ENCODE data around the gene CD82. TPM values are rescaled to one million over a fixed set of nuclear protein-coding genes. Genes with fewer than 3 reads are reported as not detected.

CD82 gene
- total and polyA plus RNA-seq, 7 donors, result 4.2 to 67.4 (median 11.4) TPM

DNA sequence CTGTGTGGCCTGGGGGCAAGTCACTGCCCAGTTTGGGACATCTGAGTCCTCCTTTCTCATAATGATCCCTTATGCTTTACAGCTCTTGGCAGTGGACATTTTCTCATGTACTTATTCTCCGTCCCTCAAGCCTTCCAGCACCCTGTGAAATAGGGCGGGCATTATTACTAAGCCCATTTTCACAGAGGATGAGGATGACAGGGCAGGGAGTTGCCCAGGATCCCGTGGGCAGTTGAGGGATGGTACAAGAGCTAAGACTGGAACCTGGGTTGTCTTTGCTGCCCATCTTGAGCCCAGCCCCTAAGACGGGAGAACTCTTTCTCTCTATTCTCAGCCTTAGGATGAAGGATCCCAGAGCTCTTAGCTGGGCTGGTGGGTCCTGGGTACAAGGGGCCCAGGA, 11.2 kb downstream of the CD82 start:
- DNase-seq, result no peak
- Histone ChIP-seq H3K27me3 (no peaks in the 10 kb centered on the region), H3K36me3 (no peaks in the 10 kb centered on the region), H3K9me3 (no peaks in the 10 kb centered on the region), H3K4me1 (peaks cover 0 to 24% (median 16%) of the 10 kb centered on the region in 4 donors), H3K4me3 (no peak overlapping the region), H3K27ac (peak overlapping the region in 2 of 4 donors; percentile 44 to 63)
- 88 to 93% methylated on average over 4 of the region's 4 CpGs for WGBS, 2 donors
- intact Hi-C loops (cut with DNase I), result no loop called here
- TF ChIP-seq EP300 (IDR thresholded peaks at IDR 0.05) (no peak), POLR2A (IDR thresholded peaks at IDR 0.05) (no peak), POLR2AphosphoS5 (IDR thresholded peaks at IDR 0.05) (no peak)
- TF ChIP-seq, protein P1, sequence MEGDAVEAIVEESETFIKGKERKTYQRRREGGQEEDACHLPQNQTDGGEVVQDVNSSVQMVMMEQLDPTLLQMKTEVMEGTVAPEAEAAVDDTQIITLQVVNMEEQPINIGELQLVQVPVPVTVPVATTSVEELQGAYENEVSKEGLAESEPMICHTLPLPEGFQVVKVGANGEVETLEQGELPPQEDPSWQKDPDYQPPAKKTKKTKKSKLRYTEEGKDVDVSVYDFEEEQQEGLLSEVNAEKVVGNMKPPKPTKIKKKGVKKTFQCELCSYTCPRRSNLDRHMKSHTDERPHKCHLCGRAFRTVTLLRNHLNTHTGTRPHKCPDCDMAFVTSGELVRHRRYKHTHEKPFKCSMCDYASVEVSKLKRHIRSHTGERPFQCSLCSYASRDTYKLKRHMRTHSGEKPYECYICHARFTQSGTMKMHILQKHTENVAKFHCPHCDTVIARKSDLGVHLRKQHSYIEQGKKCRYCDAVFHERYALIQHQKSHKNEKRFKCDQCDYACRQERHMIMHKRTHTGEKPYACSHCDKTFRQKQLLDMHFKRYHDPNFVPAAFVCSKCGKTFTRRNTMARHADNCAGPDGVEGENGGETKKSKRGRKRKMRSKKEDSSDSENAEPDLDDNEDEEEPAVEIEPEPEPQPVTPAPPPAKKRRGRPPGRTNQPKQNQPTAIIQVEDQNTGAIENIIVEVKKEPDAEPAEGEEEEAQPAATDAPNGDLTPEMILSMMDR (IDR thresholded peaks at IDR 0.05), result no peak

DNA sequence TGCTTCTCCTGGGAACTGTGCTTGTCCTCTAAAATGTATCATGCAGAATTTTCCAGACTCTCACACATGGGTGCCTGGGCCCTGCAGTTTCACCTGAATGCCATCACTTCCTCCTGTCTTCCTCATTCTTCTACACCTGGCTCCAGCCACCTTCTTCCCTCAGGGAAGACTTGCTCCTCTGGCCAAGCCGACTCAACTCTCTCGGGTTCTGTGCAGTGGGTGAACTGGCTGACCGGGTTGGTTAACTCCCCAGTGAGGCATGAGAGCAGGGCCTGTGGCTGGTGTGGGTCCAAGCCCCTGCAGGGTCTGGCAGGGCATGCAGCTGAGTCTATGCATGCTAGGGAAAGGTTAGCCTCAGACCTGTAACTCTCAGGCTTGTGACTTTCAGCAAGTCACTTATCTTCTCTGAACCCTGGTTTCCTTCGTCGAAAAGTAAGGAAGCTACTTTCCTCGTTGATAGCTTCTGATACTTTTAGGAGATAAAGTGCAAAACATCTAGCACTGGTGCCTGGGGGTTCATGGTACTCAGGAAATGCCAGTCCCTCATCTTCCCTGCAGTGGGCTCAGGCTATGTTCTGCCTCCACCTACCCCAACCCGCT, 11.9 kb downstream of the CD82 start:
- H3K4me3 ChIP-seq, result no peak overlapping the region
- no peaks in the 10 kb centered on the region for H3K9me3 ChIP-seq
- no peak for DNase-seq
- H3K27me3 ChIP-seq, result no peaks in the 10 kb centered on the region
- no peaks in the 10 kb centered on the region for H3K36me3 ChIP-seq
- TF ChIP-seq POLR2AphosphoS5 (IDR thresholded peaks at IDR 0.05), result no peak
- TF ChIP-seq POLR2A (IDR thresholded peaks at IDR 0.05), result no peak
- no peak for TF ChIP-seq EP300 (IDR thresholded peaks at IDR 0.05)
- TF ChIP-seq, protein P1 (IDR thresholded peaks at IDR 0.05), result no peak
- intact Hi-C loops (cut with DNase I), result no loop called here
- H3K4me1 ChIP-seq, result peaks cover 0 to 24% (median 14%) of the 10 kb centered on the region in 4 donors
- no peak overlapping the region for H3K27ac ChIP-seq
- WGBS, 2 donors, result 67 to 79% methylated on average over 7 of the region's 7 CpGs

DNA sequence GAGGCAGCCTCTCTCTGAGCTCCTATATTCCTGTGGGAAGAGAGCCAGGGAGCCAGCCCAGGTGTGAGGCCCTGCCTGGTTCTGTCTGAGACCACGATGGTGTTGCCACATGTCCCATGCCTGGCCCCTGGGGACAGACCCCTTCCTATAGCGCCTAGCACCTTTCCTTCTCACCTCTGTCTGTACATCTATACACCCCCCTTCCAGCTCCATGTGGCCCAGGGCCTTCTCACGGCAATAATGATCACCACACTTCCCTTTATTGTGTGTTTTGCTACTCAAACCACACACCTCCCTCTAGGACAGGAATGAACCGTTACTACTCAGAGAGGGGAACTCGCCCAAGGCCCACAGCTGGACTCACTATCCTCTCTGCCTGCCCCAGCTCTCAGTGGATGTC, 12.8 kb downstream of the CD82 start:
- intact Hi-C loops (cut with DNase I), result no loop called here
- H3K4me3 ChIP-seq, result no peak overlapping the region
- no peak for DNase-seq
- H3K27ac ChIP-seq, result no peak overlapping the region
- no peaks in the 10 kb centered on the region for H3K27me3 ChIP-seq
- H3K36me3 ChIP-seq, result no peaks in the 10 kb centered on the region
- TF ChIP-seq POLR2A (IDR thresholded peaks at IDR 0.05) (no peak), EP300 (IDR thresholded peaks at IDR 0.05) (no peak), POLR2AphosphoS5 (IDR thresholded peaks at IDR 0.05) (no peak)
- TF ChIP-seq, protein P1 (IDR thresholded peaks at IDR 0.05), result no peak
- WGBS, 2 donors, result 60 to 85% methylated on average over 5 of the region's 5 CpGs
- peaks cover 0 to 24% (median 14%) of the 10 kb centered on the region in 4 donors for H3K4me1 ChIP-seq
- peaks cover 0 to 2% (median 0%) of the 10 kb centered on the region in 4 donors for H3K9me3 ChIP-seq

DNA sequence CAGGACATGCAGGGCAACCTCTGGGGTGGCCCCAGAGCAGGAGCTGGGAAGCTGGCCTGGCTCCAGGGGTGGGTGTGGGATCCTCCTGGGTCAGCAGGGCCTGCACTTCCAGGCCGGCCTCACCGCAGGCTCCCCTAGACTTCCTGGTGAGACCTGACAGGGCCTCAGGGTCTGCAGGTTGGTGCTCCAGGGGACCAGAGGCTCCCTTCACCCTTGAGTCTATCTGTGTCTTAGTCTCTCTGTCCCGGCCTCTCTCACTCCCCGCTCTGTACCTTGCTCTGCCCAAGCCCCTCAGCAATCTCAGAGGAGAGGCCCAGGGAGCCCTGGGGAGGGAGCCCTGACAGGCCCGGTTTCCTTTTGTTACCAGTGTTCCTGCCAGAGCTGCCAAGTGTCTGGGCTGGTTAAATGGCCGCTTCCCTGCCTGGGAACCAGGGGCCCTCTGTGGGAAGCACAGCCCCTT, 13.9 kb downstream of the CD82 start:
- Histone ChIP-seq H3K4me1 (peaks cover 0 to 27% (median 16%) of the 10 kb centered on the region in 4 donors), H3K9me3 (peaks cover 0 to 3% (median 0%) of the 10 kb centered on the region in 4 donors), H3K4me3 (no peak overlapping the region), H3K27me3 (no peaks in the 10 kb centered on the region), H3K27ac (no peak overlapping the region), H3K36me3 (no peaks in the 10 kb centered on the region)
- TF ChIP-seq POLR2A (IDR thresholded peaks at IDR 0.05), result no peak
- TF ChIP-seq, protein P1 (IDR thresholded peaks at IDR 0.05), result no peak
- TF ChIP-seq POLR2AphosphoS5 (IDR thresholded peaks at IDR 0.05), result no peak
- no peak for TF ChIP-seq EP300 (IDR thresholded peaks at IDR 0.05)
- DNase-seq, result no peak
- intact Hi-C loops (cut with DNase I), result no loop called here
- whole genome bisulfite sequencing, 2 donors, result 57 to 64% methylated on average over 6 of the region's 6 CpGs
